Measurements from ENCODE around the gene NUCKS1. TPM values are rescaled to one million over a fixed set of nuclear protein-coding genes. Genes with fewer than 3 reads are reported as not detected.

NUCKS1 gene
- total RNA-seq, 2 donors from 2014 or later = 117 to 123 TPM

- Histone ChIP-seq H3K27me3 (no peaks in the 10 kb centered on the region), H3K9ac (ENCODE audit: low read depth in 2 of 2, low read length in 2 of 2) (no peak overlapping the region), H3K9me3 (no peaks in the 10 kb centered on the region), H3K4me3 (no peak overlapping the region), H3K36me3 (no peaks in the 10 kb centered on the region), H3K27ac (no peak overlapping the region), H3K4me1 (no peaks in the 10 kb centered on the region)
- no peak for TF ChIP-seq CTCF (IDR thresholded peaks at IDR 0.05)
- intact Hi-C loops (cut with DNase I) = no loop called here
- no peak for DNase-seq
These were observed 14.0 kb upstream of the NUCKS1 start for GRCh38 chr1:205763980-205764379.

GRCh38 chr1:205760606-205761005 is 10.6 kb upstream of the NUCKS1 start:
- no peak overlapping the region for H3K9ac ChIP-seq (ENCODE audit: low read depth in 2 of 2, low read length in 2 of 2)
- intact Hi-C loops (cut with DNase I) = no loop called here
- H3K27me3 ChIP-seq = no peaks in the 10 kb centered on the region
- H3K9me3 ChIP-seq = no peaks in the 10 kb centered on the region
- H3K4me1 ChIP-seq = no peaks in the 10 kb centered on the region
- no peak overlapping the region for H3K4me3 ChIP-seq
- no peak overlapping the region for H3K27ac ChIP-seq
- TF ChIP-seq CTCF (IDR thresholded peaks at IDR 0.05) = no peak
- no peaks in the 10 kb centered on the region for H3K36me3 ChIP-seq
- no peak for DNase-seq

- intact Hi-C loops (cut with DNase I) = no loop called here
- Histone ChIP-seq H3K27ac (no peak overlapping the region), H3K4me1 (no peaks in the 10 kb centered on the region), H3K36me3 (no peaks in the 10 kb centered on the region), H3K27me3 (no peaks in the 10 kb centered on the region), H3K9ac (ENCODE audit: low read depth in 2 of 2, low read length in 2 of 2) (no peak overlapping the region), H3K4me3 (no peak overlapping the region), H3K9me3 (no peaks in the 10 kb centered on the region)
- TF ChIP-seq CTCF (IDR thresholded peaks at IDR 0.05) = no peak
- no peak for DNase-seq
These were observed 6.6 kb upstream of the NUCKS1 start for GRCh38 chr1:205756552-205756951.

- TF ChIP-seq CTCF (IDR thresholded peaks at IDR 0.05) = no peak
- H3K4me1 ChIP-seq = no peaks in the 10 kb centered on the region
- DNase-seq = no peak
- no peaks in the 10 kb centered on the region for H3K36me3 ChIP-seq
- intact Hi-C loops (cut with DNase I) = no loop called here
- H3K4me3 ChIP-seq = no peak overlapping the region
- no peak overlapping the region for H3K9ac ChIP-seq (ENCODE audit: low read depth in 2 of 2, low read length in 2 of 2)
- no peak overlapping the region for H3K27ac ChIP-seq
- no peaks in the 10 kb centered on the region for H3K9me3 ChIP-seq
- H3K27me3 ChIP-seq = no peaks in the 10 kb centered on the region
These were observed 4.9 kb upstream of the NUCKS1 start for GRCh38 chr1:205754857-205755256.

GRCh38 chr1:205751036-205751651 is 1.2 kb upstream of the NUCKS1 start:
- TF ChIP-seq CTCF (IDR thresholded peaks at IDR 0.05) = no peak
- Histone ChIP-seq H3K36me3 (no peaks in the 10 kb centered on the region), H3K27me3 (no peaks in the 10 kb centered on the region), H3K9me3 (no peaks in the 10 kb centered on the region), H3K4me3 (no peak overlapping the region), H3K4me1 (peaks cover 7% of the 10 kb centered on the region), H3K27ac (no peak overlapping the region), H3K9ac (ENCODE audit: low read depth in 2 of 2, low read length in 2 of 2) (no peak overlapping the region)
- no peak for DNase-seq
- intact Hi-C loops (cut with DNase I) = no loop called here
